Activated naive CD4-positive, alpha-beta T cell treated with anti-CD3 and anti-CD28 coated beads, Interleukin-2, amount 50 U/mL, for 72 hours (primary cell): ENCODE data around the gene SH3D19. TPM values are rescaled to one million over a fixed set of nuclear protein-coding genes. Genes with fewer than 3 reads are reported as not detected.
"Not testable (repeated sequence)": the region's sequence is repeated elsewhere in the genome, so short reads cannot be mapped to it uniquely, and the experiment has no call there.

ENCODE experiments used
- ATAC-seq, 2 donors: fragments of 150-1000 bp; cut with Tn5 transposase; 2 replicates each; pipeline ENCODE4 v1.10.0; 2021; ENCODE audit warnings: mild to moderate bottlenecking in 2 of 2, moderate library complexity in 2 of 2
- DNase-seq, 2 donors: peaks; one replicate each; pipeline ENCODE4 v3.0.0; 2021 to 2022; ENCODE audit warnings: low spot score in 2 of 2
- H3K27ac Mint-ChIP-seq, 2 donors: one replicate each; pipeline ENCODE4 v1.8.0; 2022; ENCODE audit warnings: mild to moderate bottlenecking in 2 of 2, mixed read lengths in 2 of 2
- H3K36me3 Mint-ChIP-seq, 2 donors: one replicate each; pipeline ENCODE4 v1.8.0; 2022; ENCODE audit warnings: mixed read lengths in 2 of 2
- H3K9me3 Mint-ChIP-seq, 2 donors: one replicate each; pipeline ENCODE4 v1.8.0; 2022; ENCODE audit warnings: mixed read lengths in 2 of 2
- total RNA-seq, 2 donors: library from RNA; stranded (reverse); gene quantifications; one replicate each; pipeline ENCODE4 v1.2.3, GENCODE V29; 2022

Gene SH3D19
- total RNA-seq, 2 donors from 2014 or later: 1.7 TPM; not detected in 1

DNA sequence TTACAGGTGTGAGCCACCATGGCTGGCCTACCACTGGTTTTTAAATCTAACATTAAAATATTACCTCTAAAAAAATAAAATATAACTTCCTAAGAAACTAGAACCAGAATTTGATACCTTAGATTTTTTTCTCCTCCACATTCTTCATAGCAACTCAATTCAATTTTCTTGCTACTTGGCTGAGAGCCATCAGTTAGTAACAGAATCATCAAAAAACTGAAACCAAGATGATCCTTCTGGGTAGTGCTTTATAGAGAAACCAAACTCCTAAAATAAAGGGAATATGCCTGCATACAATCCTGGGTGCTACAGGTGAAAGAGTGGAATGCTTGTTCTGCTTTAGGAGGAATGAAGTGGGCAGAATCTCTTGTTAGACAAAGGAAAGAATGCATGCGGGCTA, 161.6 kb downstream of the SH3D19 start:
- DNase-seq (no peak), ATAC-seq (no peak)
- Mint-ChIP-seq H3K27ac (no peak overlapping the region), H3K36me3 (no peaks in the 10 kb centered on the region), H3K9me3 (no peaks in the 10 kb centered on the region)

DNA sequence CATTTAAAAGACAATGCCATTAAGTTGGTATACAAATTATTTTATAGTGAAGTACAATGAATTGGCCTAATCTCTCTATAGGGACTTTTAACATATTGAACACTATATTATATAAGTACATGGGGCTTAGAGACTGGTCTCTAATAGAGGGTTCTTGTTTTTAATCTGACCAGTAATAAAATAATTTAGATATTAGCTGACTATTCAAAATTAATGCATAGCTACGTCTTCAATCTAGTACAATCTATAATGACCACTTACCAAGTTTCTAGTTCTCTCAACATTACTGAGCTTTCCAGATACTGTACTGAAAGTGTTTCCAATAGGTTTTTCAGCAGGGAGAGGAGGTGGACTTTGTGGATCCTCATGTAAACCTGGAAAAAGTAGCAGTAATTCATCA, 166.4 kb downstream of the SH3D19 start:
- DNase-seq: no peak
- no peaks in the 10 kb centered on the region for H3K36me3 Mint-ChIP-seq
- peaks cover 0 to 4% of the 10 kb centered on the region in 2 donors for H3K9me3 Mint-ChIP-seq
- no peak for ATAC-seq
- H3K27ac Mint-ChIP-seq: no peak overlapping the region

DNA sequence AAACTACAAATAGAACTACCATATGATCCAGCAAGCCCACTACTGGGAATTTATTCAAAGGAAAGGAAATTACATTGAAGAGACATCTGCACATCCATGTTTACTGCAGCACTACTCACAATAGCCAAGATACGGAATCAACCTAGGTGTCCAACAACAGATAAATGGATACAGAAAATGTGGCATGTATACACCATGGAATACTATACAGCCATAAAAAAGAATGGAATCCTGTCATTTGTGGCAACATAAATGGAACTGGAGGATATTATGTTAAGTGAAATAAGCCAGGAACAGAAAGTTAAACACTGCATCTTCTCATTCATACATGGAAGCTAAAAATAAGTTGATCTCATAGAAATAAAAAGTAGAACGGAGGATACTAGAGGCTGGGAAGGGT, 167.9 kb downstream of the SH3D19 start:
- DNase-seq (no peak), ATAC-seq (no peak)
- H3K36me3 Mint-ChIP-seq: no peaks in the 10 kb centered on the region
- H3K9me3 Mint-ChIP-seq: peaks cover 0 to 4% of the 10 kb centered on the region in 2 donors
- H3K27ac Mint-ChIP-seq: no peak overlapping the region

DNA sequence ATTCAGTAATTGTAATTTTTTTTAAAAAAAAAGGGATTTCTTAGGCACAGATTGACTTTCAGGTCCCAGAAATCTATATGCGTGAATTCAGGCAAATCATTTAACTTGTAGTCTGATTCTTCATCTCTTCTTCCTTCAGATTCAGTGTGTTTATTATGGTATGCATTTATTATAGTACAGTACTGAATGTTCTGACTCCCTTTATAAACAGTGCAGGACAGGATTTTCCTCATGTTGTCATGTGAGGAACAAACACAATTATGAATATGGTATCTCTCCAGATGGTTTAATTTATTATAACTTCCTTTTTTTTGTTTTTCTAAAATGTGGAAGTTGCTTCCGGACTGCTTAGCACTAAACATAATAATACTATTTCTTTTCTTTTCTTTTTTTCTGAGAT, 171.8 kb downstream of the SH3D19 start:
- ATAC-seq (no peak), DNase-seq (no peak)
- peak overlapping the region in 1 of 2 donors; percentile 33 for H3K27ac Mint-ChIP-seq
- peaks cover 0 to 4% of the 10 kb centered on the region in 2 donors for H3K9me3 Mint-ChIP-seq
- no peaks in the 10 kb centered on the region for H3K36me3 Mint-ChIP-seq

DNA sequence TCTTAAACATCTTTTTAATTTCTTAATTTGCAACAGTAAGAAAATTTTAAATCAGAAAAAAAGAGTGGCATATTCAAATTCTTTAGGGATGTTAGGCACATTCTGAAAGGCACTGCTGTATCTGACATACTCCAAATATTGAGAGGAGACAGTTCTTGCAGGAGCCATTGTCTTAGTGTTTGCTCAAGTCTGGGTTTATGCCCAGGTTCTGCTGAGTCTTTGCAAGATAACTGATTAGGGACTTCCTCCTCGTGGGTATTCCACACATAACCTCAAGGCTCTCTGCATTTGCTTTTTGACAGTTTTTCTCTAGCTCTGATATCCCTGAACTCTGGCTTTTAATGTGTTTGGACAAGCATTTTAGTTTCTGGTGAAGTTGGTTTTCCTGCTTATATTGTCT, 173.4 kb downstream of the SH3D19 start:
- ATAC-seq (no peak), DNase-seq (no peak)
- H3K27ac Mint-ChIP-seq: no peak overlapping the region
- no peaks in the 10 kb centered on the region for H3K9me3 Mint-ChIP-seq
- no peaks in the 10 kb centered on the region for H3K36me3 Mint-ChIP-seq

DNA sequence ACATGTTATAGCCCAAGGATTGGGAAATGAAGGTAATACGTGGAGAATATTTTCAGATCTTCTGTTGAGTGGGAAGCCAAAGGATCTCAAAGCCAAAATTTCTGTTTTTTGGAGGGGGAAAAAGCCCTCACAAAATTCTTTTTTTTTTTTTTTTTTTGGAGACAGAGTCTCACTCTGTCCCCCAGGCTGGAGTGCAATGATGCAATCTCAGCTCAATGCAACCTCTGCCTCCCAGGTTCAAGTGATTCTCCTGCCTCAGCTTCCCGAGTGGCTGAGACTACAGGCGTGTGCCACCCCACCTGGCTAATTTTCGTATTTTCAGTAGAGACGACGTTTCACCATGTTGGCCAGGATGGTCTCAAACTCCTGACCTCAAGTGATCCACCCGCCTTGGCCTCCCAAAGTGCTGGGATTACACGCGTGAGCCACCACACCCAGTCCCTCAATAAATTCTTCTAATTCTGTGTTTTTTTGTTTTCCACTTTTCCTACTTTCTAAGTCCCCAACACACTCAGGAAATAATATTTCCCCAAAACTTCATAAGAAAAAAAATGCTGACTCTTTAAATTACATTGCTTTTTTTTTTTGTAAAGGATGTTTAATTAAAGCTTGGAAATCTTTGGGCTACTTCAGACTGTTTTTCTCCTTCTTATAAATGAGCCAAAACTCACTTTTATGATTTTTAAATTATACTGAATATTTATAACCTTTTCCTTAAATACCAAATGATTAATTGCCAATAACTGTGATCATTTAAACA, 174.4 kb downstream of the SH3D19 start:
- H3K9me3 Mint-ChIP-seq: no peaks in the 10 kb centered on the region
- DNase-seq: no peak
- no peaks in the 10 kb centered on the region for H3K36me3 Mint-ChIP-seq
- H3K27ac Mint-ChIP-seq: no peak overlapping the region
- no peak for ATAC-seq

DNA sequence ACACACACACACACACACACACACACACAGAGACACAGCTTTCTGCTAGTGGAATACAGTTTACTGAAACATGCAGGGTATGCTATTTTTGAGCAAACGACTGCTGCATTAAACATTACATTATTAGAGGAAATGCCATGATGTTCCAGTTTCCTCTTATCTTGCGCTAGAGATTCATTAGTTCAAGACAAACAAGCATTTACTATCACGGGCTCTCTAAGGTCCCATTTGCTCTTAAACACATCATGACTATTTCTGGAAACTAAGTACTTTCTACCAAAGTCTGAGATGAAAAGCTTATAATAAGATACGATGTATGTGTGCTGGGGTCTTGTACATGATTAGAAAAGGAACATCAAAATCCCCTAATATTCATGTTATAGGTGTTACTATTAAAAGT, 177.1 kb downstream of the SH3D19 start:
- Mint-ChIP-seq H3K9me3 (no peaks in the 10 kb centered on the region), H3K36me3 (no peaks in the 10 kb centered on the region), H3K27ac (no peak overlapping the region)
- DNase-seq: no peak
- ATAC-seq: no peak

DNA sequence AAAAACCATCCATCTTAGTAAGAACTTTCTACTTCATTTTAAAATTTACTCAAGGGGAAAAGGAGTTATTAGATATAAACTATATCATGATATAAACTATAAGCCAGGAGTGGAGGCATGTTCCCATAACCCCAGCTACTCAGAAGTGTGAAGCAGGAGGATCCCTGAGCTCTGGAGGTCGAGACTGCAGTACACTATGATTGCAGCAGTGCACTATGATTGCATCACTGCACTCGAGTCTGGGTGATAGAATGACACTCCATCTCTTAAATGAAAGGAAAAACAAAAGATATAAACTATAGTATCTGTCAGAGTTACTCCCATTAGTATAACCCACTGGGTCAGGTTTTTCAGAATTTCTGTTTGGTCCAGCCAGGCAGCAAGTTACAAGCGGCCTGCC, 178.4 kb downstream of the SH3D19 start:
- Mint-ChIP-seq H3K27ac (no peak overlapping the region), H3K36me3 (no peaks in the 10 kb centered on the region), H3K9me3 (no peaks in the 10 kb centered on the region)
- no peak for DNase-seq
- no peak for ATAC-seq

DNA sequence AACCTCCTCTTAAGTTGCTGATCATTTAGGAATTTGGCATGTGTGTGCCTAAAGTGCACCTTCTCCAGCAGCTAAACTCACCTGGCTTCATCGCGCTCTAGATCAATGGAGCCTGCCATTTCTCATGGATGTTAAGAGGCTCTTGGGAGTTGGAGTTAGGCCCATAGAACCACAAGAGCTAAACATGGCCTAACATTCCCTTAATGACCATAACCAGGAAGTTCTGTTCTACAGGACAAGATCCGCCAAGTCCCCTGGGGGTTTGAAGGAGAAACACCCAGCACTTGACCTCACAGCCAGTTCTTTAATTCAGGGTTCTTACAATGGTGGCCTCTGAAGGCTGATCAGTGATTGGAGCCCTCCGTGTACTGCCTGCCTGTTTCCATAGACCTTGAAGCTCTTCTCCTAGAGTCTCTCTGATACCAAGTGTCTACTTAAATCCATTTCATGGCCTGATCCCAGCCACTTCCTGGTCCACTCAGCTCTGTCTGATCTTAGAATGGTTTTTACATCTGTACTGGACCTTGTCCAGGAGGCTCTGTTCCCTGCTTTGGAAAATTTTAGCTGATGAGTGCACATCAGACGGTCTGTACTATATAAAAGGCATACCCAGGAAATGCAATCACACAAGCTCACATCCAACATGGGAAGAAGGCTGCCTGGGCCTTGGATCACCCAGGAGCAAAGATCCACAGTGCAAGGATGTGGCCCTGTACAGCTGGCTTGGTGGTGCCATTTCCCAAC, 180.9 kb downstream of the SH3D19 start:
- DNase-seq: no peak
- Mint-ChIP-seq H3K9me3 (no peaks in the 10 kb centered on the region), H3K36me3 (no peaks in the 10 kb centered on the region), H3K27ac (no peak overlapping the region)
- no peak for ATAC-seq

DNA sequence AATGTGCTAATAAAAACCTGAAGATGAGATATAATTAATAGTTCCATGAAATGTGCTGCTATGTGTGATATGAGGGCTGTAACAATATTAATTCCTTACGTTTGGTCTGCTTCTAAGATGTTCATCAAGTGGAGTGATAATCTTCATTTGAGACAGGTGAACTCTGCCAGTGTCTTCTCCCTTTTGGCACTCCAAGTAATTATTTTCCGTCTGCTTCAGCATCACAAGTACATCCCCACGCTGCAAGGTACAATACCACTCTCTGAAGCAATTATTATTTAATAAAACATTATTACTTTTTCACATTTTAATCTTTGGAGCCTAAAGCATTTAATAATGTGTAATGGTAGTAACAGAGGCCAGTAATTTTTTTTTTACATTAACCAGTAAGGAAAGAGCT, 181.6 kb downstream of the SH3D19 start:
- no peak for DNase-seq
- ATAC-seq: no peak
- H3K36me3 Mint-ChIP-seq: no peaks in the 10 kb centered on the region
- no peaks in the 10 kb centered on the region for H3K9me3 Mint-ChIP-seq
- no peak overlapping the region for H3K27ac Mint-ChIP-seq

DNA sequence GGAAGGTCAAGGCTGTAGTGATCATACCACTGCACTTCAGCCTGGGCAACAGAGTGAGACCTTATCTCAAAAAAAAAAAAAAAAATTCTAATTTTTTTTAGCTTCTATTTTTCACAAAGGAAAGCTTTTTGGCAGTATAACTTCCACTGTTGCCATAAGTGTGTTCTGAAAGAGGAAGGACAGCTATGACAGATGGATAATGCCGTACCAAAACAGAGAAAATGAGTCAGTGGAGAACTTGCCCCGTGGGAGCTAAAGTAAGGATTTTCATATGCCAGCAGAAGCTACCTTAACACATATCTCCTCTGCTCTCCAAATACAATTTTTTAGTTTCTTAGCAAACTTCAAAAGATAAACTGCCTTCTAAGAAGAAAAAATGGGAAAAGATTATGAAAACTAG, 182.2 kb downstream of the SH3D19 start:
- no peak for DNase-seq

DNA sequence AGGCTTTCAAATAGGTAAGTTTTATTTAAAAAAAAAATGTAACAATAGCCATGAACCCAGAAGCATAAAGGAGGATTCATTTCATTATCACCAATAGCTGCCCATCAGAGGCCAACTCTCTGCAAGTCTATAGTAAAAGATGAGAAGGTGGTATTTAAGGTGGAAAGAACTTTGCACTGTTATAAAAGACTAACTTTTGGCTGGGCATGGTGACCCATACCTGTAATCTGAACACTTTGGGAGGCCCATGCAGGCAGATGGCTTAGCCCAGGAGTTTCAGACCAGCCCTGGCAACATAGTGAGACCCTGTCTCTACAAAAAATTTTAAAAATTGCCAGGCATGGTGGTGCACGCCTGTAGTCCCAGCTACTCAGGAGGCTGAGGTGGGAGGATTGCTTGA, 182.6 kb downstream of the SH3D19 start:
- ATAC-seq: no peak
- no peak for DNase-seq
- no peak overlapping the region for H3K27ac Mint-ChIP-seq
- H3K36me3 Mint-ChIP-seq: no peaks in the 10 kb centered on the region
- no peaks in the 10 kb centered on the region for H3K9me3 Mint-ChIP-seq

More for the DNA sequence above, 182.2 kb downstream of the SH3D19 start:
- H3K36me3 Mint-ChIP-seq: no peaks in the 10 kb centered on the region
- no peaks in the 10 kb centered on the region for H3K9me3 Mint-ChIP-seq
- H3K27ac Mint-ChIP-seq: no peak overlapping the region
- peak in 1 of 2 donors; percentile 44 for ATAC-seq

DNA sequence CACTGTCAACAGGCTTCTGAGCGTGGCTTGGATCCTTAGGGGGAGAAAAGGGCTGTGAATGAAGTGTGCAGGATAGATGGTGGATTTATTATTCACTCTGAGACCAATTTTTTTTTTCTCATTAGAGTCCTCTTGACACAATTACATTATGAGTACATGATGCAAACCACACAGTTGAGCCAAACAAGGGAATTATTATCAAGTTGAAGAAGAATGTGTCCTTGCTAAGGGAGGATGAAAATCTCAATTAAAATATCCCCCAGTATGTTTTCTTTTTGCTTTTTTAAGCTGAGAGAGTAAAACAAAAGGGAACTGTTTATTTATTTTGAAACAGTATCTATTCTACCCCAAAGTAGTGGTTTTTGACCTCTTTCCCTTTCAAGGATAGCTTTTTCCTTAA, 185.6 kb downstream of the SH3D19 start:
- no peak for ATAC-seq
- no peaks in the 10 kb centered on the region for H3K36me3 Mint-ChIP-seq
- no peak for DNase-seq
- H3K9me3 Mint-ChIP-seq: no peaks in the 10 kb centered on the region
- H3K27ac Mint-ChIP-seq: no peak overlapping the region

DNA sequence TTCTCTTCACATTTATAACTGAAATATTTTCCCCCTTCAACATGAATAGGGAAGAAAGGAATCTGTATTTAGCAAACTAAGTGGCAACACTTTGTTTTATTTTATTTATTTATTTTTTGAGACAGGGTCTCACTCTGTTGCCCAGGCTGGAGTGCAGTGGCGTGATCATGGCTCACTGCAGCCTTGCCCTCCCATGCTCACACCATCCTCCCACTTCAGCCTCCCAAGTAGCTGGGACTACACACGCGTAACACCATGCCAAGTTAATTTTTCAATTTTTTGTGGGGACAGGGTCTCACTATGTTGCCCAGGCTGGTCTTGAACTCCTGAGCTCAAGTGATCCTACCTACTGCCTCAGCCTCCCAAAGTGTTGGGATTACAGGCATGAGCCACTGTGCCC, 189.4 kb downstream of the SH3D19 start:
- not testable (repeated sequence) for H3K36me3 Mint-ChIP-seq, H3K27ac Mint-ChIP-seq, DNase-seq, ATAC-seq, H3K9me3 Mint-ChIP-seq

DNA sequence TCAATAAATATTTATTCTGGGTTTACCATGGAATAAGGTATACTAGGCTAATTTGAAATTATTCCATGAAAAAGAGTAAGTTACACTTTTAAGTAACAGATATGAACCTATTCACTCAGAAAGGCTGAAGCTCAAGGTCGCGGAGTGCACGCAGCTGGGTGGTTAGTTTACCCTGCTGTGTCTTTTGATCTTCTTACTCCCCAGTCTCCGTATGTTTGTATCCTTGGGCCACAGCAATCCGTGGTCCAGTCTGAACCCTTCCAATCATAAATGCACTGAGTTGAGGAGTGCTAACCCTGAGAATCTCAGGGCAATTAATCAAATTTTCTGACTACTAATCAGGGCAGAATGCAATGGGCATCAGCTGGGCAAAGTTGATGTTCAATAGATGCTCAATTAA, 192.1 kb downstream of the SH3D19 start:
- H3K9me3 Mint-ChIP-seq: no peaks in the 10 kb centered on the region
- DNase-seq (no peak), ATAC-seq (no peak)
- no peaks in the 10 kb centered on the region for H3K36me3 Mint-ChIP-seq
- H3K27ac Mint-ChIP-seq: no peak overlapping the region

DNA sequence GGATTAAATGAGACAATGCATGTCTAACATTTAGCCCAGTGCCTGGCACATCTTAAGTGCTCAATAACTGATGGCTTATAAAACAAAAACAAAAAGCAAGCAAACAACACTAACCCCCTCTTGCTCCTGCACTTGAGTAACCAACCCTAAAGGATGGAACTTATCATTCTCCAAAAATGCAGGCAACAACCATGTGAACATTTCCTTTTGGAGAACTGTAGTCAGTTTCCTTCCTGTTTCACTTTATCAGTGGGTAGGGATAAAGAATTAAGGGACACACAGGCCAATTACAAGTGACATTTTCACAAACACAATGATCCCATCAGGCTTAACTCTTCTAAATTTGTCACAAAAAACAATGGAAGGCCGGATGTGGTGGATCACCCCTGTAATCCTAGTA, 195.6 kb downstream of the SH3D19 start:
- Mint-ChIP-seq H3K9me3 (no peaks in the 10 kb centered on the region), H3K27ac (no peak overlapping the region), H3K36me3 (no peaks in the 10 kb centered on the region)
- ATAC-seq (no peak), DNase-seq (no peak)

DNA sequence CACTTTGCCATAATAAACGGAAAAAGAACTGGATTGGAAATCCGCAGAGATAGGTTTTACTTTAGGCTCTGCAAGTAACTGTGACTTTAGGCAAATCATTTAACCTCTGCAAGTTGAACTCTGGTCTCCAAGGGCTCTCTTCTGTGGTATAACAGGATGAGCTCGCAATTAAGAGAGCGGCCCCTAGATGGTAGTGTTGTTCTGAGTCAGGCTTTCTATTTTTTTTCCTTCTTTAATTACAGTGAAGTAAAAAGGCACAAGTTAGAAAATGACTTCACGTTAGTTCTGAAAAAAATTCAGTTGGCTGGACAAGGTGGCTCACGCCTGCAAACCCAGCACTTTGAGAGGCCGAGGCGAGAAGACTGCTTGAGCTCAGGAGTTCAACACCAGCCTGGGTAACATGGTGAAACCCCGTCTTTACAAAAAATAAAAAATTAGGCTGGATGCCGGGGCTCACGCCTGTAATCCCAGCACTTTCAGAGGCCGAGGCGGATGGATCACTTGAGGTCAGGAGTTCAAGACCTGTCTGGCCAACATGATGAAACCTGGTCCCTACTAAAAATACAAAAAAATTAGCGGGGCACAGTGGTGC, 207.9 kb downstream of the SH3D19 start:
- ATAC-seq: peak; percentile 55 to 61
- H3K27ac Mint-ChIP-seq: no peak overlapping the region
- no peaks in the 10 kb centered on the region for H3K36me3 Mint-ChIP-seq
- DNase-seq: peak in 1 of 2 donors; percentile 63
- H3K9me3 Mint-ChIP-seq: no peaks in the 10 kb centered on the region

DNA sequence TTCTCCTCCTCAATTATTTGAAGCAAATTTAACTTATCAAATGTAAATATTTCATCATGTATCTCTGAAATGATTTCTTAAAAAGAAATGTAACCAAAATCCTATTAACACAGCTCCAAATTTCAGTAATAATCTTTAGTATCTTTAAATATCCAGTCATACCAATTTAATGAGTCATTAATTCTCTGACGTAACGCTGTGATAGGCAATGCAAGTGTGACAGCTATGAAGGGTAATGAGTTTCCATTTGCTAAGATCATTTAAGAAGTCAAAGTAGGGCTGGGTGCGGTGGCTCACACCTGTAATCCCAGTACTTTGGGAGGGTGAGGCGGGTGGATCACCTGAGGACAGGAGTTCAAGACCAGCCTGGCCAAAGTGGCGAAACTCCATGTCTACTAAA, 210.4 kb downstream of the SH3D19 start:
- ATAC-seq (no peak), DNase-seq (no peak)
- no peaks in the 10 kb centered on the region for H3K9me3 Mint-ChIP-seq
- no peak overlapping the region for H3K27ac Mint-ChIP-seq
- H3K36me3 Mint-ChIP-seq: no peaks in the 10 kb centered on the region
